HPDE6-E6E7 (cell line): ENCODE results near the gene DAGLA.
A peak's percentile ranks its signal among the peaks of the same experiment; 100 is the strongest.

ENCODE experiments used
- DNase-seq: peaks from one replicate; pipeline ENCODE4 v3.0.0; 2011; ENCODE audit warnings: missing footprints; ENCODE audit errors: extremely low spot score

The DAGLA gene

GRCh38 chr11:61763930-61764605 is 83.9 kb downstream of the DAGLA start:
- DNase-seq, result no peak

DNA sequence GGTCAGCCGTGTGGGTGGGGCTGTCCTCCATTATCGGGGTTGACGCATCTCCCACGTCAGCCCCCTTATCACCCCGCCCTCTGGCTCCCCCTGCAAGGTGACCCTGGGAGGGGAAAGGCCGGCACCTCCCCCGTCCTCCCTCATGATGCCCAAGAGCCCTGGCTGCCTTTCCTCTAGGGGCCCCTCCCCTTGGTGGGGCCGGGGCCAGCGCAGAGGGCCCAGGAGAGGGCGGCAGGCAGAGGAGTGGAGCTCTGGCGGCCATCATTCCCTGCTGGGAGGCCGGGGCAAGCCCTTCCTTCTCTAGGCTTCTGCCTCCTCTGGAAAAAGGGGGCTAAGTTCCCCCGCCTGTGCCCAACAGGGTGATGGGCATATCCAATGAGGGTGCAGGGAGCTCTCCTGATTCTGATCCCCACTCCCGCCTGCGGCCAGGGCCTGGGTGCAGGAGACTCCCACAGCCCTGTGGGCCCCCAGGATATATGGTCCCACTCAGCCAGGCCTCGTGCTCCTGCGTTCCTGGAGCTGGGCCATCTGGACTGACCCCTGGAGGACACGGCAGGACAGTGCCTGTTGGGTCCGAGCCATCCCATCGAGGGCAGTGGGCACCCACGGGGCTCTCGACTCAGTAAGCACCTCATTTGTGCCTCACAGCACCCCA is 84.5 kb downstream of the DAGLA start:
- no peak for DNase-seq

DNA sequence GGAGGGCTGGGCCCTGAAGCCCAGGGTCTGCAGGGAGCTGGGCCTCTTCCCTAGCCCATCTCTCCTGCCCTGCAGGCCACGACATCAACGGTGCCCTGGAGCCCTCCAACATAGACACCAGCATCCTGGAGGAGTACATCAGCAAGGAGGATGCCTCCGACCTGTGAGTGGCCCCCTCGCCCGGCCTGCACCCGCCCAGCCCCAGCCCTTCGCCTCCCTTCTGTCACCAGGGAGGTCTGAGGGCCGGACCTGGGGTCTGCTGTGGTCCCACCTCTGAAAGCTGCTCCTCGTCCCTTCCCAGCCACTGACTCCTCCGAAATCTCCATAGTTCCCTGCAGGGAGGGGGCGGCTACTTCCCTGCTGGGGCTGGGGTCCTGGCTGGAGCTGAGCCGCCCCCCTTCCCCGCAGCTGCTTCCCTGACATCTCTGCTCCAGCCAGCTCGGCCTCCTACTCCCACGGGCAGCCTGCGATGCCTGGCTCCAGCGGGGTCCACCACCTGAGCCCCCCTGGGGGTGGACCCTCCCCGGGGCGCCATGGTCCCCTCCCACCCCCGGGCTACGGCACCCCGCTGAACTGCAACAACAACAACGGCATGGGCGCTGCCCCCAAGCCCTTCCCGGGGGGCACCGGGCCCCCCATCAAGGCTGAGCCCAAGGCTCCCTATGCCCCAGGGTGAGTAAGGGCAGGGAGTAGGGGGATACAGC is 85.5 kb downstream of the DAGLA start:
- DNase-seq, result no peak

DNA sequence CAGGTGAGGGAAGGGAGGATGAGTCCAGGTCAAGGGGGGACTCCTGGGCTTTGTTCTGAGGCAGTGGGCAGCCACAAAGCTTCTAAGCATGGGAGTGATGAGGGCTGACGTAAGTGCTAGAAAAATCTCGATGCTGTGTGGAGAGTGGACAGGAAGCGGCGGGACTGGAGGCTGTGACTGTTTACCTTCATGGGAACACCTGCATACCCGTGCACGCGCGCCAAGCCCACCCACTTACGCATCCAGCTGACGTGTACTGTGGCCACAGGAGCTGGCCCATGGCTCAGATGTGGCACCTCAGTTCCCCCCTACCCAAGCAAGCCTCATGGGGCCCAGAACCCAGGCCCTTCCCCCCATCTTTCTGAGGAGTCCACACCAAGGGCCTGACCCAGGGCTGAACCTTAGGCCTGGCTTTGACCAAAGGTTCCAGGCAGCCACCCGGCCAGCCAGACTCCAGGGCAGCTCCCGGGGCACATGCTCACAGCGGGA is 86.2 kb downstream of the DAGLA start:
- DNase-seq, result no peak

GRCh38 chr11:61768376-61769076 is 88.3 kb downstream of the DAGLA start:
- DNase-seq, result no peak

GRCh38 chr11:61769169-61769920 is 89.2 kb downstream of the DAGLA start:
- no peak for DNase-seq

- DNase-seq, result no peak
Measured at GRCh38 chr11:61769946-61770683, 89.9 kb downstream of the DAGLA start.

GRCh38 chr11:61771195-61771894 is 91.2 kb downstream of the DAGLA start:
- DNase-seq, result no peak

DNA sequence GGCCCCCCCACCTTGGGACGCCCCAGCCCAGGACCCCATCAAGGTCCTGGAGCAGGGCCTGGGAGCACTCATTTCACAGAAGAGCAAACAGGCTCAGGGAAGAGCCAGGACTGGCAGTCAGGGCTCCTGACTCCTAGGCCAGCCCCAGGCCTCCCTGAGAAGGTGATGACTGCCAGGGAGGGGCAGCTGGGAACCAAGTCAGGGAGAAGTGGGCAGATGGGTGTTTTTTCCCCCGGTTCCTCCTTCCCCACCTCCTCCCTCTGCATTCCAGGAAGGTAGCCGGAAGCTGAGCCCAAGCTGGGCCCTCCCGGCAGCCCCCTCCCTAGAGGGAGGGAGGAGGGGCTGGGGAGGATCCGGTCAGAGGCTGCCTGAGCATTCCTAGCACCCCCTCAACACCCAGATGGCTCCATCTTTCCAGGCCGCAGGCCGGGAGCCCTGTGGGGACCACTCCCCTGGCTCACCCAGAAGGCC is 91.8 kb downstream of the DAGLA start:
- DNase-seq, result no peak

- DNase-seq, result no peak
Measured at GRCh38 chr11:61773356-61773755, 93.2 kb downstream of the DAGLA start.

DNA sequence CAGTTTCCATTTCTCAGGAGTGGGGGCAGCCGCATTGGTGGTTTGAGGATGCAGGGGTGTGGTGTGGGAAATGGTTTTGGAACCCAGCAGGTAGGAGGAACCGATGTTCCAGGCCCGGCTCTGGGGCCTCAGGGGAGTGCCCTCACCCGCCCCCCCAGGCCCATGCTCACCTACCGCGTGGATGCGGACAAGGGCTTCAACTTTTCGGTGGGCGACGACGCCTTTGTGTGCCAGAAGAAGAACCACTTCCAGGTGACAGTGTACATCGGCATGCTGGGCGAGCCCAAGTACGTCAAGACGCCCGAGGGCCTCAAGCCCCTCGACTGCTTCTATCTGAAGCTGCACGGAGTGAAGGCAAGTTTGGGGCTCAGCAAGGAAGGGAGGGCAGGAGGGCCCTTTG is 93.6 kb downstream of the DAGLA start:
- no peak for DNase-seq

DNA sequence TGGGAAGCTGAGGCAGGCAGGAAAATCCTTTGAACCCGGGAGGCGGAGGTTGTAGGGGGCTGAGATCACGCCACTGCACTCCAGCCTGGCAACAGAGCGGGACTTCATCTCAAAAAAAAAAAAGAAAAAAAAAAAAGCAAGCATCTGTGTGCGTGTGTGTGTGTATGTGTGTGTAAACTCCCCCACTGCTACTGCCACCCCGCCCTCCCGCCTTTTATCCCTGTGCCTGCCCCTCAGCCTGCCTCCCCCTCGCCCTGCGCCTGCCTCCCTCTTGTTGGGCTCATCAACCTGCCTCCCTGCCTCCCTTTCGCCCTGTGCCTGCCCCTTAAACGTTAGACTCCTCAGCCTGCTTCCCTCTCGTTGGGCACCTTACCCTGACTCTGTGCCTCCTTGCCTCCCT is 94.2 kb downstream of the DAGLA start:
- DNase-seq, result no peak

DNA sequence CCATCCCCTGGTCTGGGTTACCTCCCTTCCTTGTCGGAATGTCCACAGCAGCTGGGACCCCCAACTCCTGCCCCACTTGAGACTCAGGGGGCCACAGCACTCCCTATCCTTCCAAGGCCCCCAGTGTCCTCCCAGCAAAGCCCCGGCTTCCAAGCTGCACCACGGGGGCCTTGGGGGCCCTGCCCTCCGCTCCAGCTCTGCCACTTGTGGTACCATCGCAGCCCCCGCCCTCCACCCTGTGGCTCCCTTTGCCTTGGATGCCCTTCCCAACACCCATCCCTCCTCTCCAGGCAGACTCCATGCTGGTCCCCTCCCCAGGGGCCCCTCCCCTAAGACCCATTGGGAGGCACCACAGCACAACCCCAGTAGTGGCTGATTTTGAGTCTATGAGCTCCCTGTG is 94.9 kb downstream of the DAGLA start:
- no peak for DNase-seq

DNA sequence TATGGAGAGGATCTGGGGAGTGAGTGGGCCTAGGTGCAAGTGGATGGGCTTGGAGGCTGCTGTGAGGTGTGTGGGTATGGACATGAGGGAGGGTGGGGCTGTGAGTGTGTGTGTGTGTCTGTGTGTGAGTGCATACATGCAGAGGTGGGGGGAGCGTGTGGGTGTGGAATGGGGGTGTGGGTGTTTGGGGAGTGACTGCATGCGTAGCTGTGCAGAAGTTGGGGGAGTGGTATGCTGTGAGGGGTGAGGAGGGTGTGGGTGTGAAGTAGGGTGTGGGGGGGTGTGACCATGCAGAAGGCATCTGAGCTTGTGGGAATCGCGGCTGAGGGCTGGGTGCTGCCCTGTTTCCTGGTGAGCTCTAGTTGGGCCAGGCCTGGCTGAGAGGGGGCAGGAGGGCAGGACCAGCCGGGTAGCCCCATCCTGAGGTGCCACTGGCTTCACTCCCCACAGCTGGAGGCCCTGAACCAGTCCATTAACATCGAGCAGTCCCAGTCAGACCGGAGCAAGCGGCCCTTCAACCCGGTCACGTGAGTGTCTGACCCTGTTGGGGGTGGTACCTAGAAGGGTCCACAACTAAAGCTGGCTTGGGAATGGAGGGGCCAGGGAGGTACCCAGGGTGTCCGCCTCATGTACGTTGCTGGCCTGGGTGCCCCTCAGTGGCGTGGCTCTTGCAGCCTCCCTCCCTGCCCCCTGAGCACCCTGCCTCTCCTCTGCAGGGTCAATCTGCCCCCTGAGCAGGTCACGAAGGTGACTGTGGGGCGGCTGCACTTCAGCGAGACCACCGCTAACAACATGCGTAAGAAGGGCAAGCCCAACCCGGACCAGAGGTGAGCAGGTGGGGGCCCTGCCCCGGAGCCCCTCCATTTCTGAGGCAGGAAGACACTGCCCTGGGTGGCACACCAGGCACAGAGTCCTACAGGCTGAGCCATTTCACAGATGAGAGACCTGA is 95.7 kb downstream of the DAGLA start:
- no peak for DNase-seq

GRCh38 chr11:61776561-61777075 is 96.4 kb downstream of the DAGLA start:
- peak; percentile 78 for DNase-seq

DNA sequence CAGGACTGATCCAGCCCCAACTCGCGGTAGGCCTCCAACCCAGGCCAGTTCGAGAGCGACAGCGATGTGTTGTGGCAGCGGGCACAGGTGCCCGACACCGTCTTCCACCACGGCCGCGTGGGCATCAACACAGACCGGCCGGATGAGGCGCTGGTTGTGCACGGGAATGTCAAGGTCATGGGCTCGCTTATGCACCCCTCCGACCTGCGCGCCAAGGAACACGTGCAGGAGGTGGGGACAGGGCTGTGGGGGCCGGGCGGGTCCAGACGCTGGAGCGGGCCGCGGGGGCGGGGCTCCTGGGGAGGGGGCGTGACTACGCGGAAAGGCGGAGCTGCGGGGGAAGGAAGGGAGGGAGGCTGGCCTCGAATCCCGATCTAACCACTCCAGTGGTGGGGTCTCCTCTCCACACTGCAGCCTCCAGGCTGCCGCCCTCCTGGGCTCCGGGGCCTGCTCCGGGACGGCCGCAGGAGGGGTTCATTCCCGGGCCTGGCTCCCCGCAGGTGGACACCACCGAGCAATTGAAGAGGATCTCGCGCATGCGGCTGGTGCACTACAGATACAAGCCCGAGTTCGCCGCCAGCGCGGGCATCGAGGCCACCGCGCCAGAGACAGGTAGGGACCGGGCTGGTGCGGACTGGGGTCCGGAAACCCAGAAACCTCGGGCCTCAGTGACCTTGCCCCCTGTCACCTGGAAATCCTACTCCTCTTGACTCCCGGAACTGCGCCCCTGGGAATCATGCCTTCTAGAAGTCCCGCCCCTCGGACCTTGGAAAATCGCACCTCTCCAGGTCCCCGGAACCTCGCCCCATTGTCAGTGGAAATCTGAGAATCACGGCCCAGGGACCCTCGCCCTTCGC is 97.3 kb downstream of the DAGLA start:
- DNase-seq, result no peak

GRCh38 chr11:61778357-61778886 is 98.2 kb downstream of the DAGLA start:
- no peak for DNase-seq
